KBM-7 (cell line): ENCODE data around the gene B3GNT3.
"Not testable (repeated sequence)": the region's sequence is repeated elsewhere in the genome, so short reads cannot be mapped to it uniquely, and the experiment has no call there.

Experiments
- DNase-seq: peaks from one replicate; pipeline ENCODE4 v3.0.0-alpha.2; 2015
- in situ Hi-C: fragments of 300-500 bp; cut with MboI; formaldehyde crosslinking; loops from 2 replicates; pipeline ENCODE4 v1.14.3; 2020; ENCODE audit warnings: low sequenced_read_pairs, low pct_unique_long_range_greater_than_20kb, mixed read lengths

The B3GNT3 gene

GRCh38 chr19:17764348-17764747 lies 30.6 kb upstream of the B3GNT3 start:
- no peak for DNase-seq
- in situ Hi-C loops: no loop called here

- in situ Hi-C loops: no loop called here
- peak; percentile 87 for DNase-seq
These were observed 29.8 kb upstream of the B3GNT3 start for GRCh38 chr19:17765069-17765618.

GRCh38 chr19:17766543-17767131 lies 28.3 kb upstream of the B3GNT3 start:
- in situ Hi-C loops: no loop called here
- peak; percentile 89 for DNase-seq

- in situ Hi-C loops: no loop called here
- no peak for DNase-seq
These were observed 27.4 kb upstream of the B3GNT3 start for GRCh38 chr19:17767559-17767958.

DNA sequence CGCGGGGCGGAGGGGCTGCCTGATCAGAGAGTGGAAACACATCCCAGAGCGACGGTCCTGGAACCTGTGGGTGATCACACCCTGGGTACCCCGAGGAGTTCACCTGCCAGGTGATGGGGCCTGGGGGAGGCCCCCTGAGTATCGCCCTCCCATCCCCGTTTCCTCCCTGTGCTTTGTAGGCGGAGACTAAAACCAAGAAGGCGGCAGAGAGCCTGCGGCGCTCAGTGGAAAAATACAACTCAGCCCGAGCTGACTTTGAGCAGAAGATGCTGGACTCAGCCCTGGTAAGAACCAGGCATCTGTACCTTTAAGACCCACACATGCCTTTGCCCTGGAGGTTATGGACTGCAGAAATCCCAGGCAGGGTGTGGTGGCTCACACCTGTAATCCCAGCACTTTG lies 24.3 kb upstream of the B3GNT3 start:
- no peak for DNase-seq
- in situ Hi-C loops: no loop called here

DNA sequence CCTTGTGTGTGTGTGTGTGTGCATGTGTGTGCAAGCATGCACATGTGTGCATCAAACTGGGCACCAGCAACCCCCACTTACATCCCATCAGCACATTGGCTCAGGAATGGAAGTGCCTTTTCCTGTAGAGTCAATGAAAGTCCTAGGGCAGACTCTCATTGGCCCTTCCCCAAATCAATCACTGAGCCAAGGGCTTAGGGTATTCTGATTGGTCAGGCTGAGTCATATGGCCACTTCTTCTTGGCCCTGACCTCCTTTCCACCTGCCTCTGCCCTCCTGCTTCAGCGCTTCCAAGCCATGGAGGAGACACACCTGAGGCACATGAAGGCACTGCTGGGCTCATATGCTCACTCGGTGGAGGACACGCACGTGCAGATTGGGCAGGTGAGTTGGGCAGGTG lies 22.8 kb upstream of the B3GNT3 start:
- in situ Hi-C loops: no loop called here
- peak; percentile 42 for DNase-seq

DNA sequence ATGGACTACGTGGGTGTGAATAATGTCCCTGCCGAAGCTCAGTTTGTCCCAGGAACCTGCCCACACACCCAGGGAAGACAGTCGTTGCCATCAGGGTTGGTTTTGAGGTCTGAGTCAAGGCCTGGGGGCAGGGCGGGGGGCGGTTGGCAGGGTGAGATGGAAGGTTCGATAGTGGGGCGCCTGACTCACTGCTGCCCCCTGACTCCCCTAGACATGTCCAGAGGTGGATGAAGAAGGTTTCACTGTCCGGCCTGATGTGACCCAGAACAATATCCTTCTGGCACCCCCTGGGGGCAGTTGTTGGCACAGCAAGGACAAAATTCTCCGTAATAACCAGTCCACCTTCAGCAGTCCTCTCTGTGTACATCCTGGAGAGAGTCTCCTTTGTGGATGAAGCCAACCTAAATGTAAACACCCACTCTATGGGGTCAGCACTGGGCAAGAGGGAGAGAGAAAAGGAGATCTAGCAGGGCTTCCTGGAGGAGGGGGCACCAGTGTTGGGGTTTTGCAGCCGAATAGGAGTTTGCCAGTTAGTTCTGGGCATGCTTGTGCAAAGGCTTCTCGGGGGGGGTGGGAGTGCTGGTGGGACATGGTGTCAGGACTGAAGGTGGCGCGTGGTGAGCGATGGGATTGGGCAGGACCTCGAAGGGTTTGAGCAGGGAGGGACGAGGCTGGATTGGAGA lies 19.6 kb upstream of the B3GNT3 start:
- peak; percentile 57 for DNase-seq
- in situ Hi-C loops: no loop called here

DNA sequence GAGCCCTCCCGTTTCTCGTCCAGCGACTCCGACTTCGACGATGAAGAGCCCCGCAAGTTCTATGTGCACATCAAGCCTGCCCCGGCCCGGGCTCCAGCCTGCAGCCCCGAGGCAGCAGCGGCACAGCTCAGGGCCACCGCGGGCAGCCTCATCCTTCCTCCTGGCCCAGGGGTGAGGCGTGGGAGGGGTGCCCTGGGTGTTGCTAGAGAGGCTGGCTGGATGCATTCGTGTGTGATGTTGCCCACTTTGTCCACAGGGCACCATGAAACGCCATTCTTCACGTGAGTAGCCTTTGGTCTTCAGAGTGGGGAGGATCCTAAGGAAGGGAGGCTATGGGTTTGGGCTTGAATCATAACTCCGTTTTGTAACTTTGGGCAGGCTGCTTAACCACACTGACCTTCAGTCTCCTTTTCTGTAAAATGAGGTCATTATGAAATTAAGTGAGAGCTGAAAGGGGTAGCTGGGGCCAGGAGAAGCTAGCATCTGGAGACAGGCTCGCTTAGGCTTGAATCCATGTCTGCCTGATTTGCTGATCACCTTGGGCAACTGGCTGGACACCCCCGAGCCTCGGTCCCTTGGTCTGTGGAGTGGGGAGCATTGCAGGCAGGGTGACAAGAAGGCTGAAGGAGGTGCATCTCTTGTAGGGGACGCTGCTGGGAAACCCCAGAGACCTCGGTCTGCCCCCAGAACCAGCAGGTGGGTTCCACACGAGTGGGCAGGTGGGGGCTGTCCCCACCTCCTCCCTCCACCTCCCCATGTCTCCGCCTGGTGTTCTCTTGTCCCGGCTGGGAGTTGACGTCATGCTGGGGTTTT lies 18.7 kb upstream of the B3GNT3 start:
- DNase-seq: no peak
- in situ Hi-C loops: no loop called here

DNA sequence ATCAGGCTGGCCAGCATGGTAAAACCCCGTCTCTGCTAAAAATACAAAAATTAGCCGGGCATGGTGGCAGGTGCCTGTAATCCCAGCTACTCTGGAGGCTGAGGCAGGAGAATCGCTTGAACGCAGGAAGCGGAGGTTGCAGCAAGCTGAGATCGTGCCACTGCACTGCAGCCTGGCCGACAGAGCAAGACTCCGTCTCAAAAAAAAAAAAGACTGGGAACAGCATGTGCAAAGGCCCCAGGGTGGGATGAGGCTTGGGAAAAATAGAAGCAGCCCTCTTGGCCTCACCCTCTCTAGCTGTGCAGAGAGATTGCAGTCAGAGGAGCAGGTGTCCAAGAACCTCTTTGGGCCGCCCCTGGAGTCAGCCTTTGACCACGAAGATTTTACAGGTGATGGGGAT lies 17.1 kb upstream of the B3GNT3 start:
- in situ Hi-C loops, DNase-seq: not testable (repeated sequence)

DNA sequence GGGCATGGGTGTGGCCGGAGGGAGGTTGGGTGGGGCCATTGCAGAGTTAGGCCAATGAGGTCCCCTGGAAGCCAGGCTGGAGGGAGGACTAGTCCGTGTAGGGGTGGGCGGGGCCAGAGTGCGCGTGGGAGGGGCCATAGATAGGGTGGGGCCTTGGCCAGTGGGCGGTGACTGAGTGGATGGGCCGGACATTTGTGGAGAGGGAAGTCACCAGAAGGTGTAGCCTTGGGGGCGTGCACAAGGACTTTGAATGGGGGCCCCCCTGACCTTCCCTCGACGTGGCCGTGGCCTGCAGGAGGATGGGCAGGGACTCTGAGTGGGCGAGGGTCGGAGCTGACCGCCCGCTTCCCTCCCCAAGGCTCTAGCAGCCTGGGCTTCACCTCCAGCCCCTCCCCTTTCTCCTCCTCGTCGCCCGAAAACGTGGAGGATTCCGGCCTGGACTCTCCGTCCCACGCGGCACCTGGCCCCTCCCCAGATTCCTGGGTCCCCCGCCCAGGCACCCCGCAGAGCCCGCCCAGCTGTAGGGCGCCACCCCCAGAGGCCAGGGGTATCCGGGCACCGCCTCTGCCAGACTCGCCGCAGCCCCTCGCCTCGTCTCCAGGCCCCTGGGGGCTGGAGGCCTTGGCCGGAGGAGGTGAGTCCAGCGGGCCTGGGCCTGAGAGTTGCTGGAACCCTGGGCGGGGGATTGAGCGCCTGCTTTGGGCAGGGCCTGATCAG lies 16.5 kb upstream of the B3GNT3 start:
- peak; percentile 42 for DNase-seq
- in situ Hi-C loops: no loop called here

DNA sequence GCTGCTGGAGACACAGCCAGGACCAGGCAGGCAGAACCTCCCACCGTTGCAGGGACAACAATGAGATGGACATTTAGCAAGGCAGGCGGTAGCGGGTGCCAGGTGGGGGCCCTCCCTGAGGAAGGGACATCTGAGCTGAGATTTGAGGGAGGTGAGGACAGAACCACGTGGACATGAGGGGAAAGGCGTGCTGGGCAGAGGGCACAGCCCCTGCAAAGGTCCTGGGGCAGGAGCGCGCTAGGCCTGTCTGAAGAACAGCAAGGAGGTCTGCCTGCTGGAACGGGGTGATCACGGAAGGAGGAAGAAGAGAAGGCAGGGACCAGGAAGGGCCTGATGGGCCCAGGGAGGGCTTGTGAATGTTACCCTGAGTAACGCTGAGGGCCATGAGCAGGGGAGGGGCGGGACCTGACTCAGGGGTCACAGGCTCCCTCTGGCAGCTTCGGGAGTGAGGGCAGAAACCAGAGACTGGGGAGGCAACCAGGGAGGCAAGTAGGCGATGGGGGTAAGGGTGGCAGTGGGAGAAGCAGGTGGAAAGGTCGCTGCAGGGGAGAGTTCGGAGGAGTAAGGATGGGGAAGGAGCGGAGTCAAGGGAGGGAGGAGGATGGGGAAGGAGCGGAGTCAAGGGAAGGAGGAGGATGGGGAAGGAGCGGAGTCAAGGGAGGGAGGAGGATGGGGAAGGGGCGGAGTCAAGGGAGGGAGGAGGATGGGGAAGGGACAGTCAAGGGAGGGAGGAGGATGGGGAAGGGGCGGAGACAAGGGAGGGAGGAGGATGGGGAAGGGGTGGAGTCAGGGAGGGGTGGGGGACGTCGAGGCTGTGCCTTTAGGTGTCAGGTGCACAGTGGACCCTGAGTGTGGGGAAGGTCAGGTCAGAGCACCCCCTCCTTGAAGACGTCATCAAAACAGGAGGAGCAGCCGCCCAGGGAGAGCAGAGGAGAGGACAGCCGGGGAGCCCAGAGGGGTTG lies 15.7 kb upstream of the B3GNT3 start:
- in situ Hi-C loops: no loop called here
- peak; percentile 83 for DNase-seq

- in situ Hi-C loops: no loop called here
- no peak for DNase-seq
These were observed 14.2 kb upstream of the B3GNT3 start for GRCh38 chr19:17780781-17781180.

- DNase-seq, in situ Hi-C loops: not testable (repeated sequence)
These were observed 11.2 kb upstream of the B3GNT3 start for GRCh38 chr19:17783721-17784120.

- in situ Hi-C loops: no loop called here
- peak; percentile 79 for DNase-seq
These were observed 10.5 kb upstream of the B3GNT3 start for GRCh38 chr19:17784201-17785008.

DNA sequence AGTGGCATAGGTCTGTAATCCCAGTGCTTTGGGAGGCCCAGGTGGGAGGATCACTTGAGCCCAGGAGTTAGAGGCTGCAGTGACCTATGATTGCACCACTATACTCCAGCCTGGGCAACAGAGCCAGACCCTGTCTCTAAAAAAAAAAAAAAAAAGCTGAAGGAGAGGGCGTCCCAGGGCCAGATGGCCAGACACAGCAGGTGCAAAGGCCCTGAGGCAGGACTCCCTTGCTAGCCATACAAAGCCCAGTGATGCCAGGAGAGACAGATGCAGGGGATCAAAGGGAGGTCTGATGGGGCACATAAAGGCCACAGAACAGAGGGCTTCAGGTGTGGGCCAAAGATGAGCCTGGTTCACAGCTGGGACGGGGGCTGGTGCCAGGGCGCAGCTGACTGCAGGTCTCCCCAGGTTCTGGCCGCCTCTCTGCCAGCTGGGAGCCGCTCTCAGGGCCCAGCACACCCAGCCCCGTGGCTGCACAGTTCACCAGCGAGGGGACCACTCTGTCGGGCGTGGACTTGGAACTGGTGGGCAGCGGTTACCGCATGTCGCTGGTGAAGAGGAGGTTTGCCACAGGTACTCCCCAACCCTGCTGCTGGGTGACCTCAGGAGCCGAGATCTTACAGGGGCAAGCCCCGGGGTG lies 7.5 kb upstream of the B3GNT3 start:
- DNase-seq: no peak
- in situ Hi-C loops: no loop called here

GRCh38 chr19:17788632-17789031 lies 6.3 kb upstream of the B3GNT3 start:
- no peak for DNase-seq
- in situ Hi-C loops: no loop called here
